Smooth muscle cell (in vitro differentiated cells): ENCODE measurements around the gene MEF2C. TPM values are rescaled to one million over a fixed set of nuclear protein-coding genes. Genes with fewer than 3 reads are reported as not detected.

Experiments used
- DNase-seq: peaks from one replicate; lab custom pipeline; 2025; ENCODE audit not compliant: unreplicated experiment; lab: John Stamatoyannopoulos, UW
- H2AFZ ChIP-seq: fragments of 200-600 bp; sonication (generic); 2 replicates; pipeline ENCODE4 v1.6.0; 2016; ENCODE audit warnings: antibody characterized with exemption, low read depth, mild to moderate bottlenecking
- H3F3A ChIP-seq: fragments of 200-600 bp; sonication (generic); 2 replicates; pipeline ENCODE4 v1.6.0; 2017; ENCODE audit warnings: antibody characterized with exemption, low read depth
- H3K27ac ChIP-seq: fragments of 200-600 bp; sonication (generic); 2 replicates; pipeline ENCODE4 v1.5.1; 2016; ENCODE audit warnings: low read depth, mild to moderate bottlenecking
- H3K27me3 ChIP-seq: fragments of 200-600 bp; sonication (generic); 2 replicates; pipeline ENCODE4 v1.6.1; 2016; ENCODE audit warnings: low read depth, mild to moderate bottlenecking
- H3K36me3 ChIP-seq: fragments of 200-600 bp; sonication (generic); 2 replicates; pipeline ENCODE4 v1.5.1; 2016; ENCODE audit warnings: low read depth
- H3K4me1 ChIP-seq: fragments of 200-600 bp; sonication (generic); 2 replicates; pipeline ENCODE4 v1.5.1; 2016; ENCODE audit warnings: low read depth
- H3K4me2 ChIP-seq: fragments of 200-600 bp; sonication (generic); 2 replicates; pipeline ENCODE4 v1.6.0; 2016; ENCODE audit warnings: mild to moderate bottlenecking
- H3K4me3 ChIP-seq: fragments of 200-600 bp; sonication (generic); 2 replicates; pipeline ENCODE4 v1.5.1; 2016; ENCODE audit warnings: mild to moderate bottlenecking
- H3K79me2 ChIP-seq: fragments of 200-600 bp; sonication (generic); 2 replicates; pipeline ENCODE4 v1.6.0; 2016; ENCODE audit warnings: low read depth, mild to moderate bottlenecking
- H3K9ac ChIP-seq: fragments of 200-600 bp; sonication (generic); 2 replicates; pipeline ENCODE4 v1.6.0; 2016; ENCODE audit warnings: low read depth
- H3K9me3 ChIP-seq: fragments of 200-600 bp; sonication (generic); replicated peaks from 2 replicates; pipeline ENCODE4 v1.5.1; 2016; ENCODE audit warnings: low read depth
- H4K20me1 ChIP-seq: fragments of 200-600 bp; sonication (generic); 2 replicates; pipeline ENCODE4 v1.6.0; 2016; ENCODE audit warnings: low read depth
- CTCF ChIP-seq: fragments of 200-600 bp; sonication (generic); IDR thresholded peaks from 2 replicates; pipeline ENCODE4 v1.5.1; 2017; ENCODE audit warnings: borderline replicate concordance, mild to moderate bottlenecking, antibody characterized with exemption; ENCODE audit not compliant: insufficient read depth, poor library complexity, severe bottlenecking
- WGBS: methylation state at CpG from one replicate; pipeline ENCODE4 v1.1.7; 2016; ENCODE audit warnings: low lambda C conversion rate; 5-methylcytosine and 5-hydroxymethylcytosine counted together
- polyA plus RNA-seq: library from polyadenylated mRNA; unstranded; fragments of >200 nt; fragmentation: Nextera tagmentation; extraction: Ambion mirVana; gene quantifications from 2 replicates; pipeline ENCODE4 v1.2.1, GENCODE V29; 2016
- total RNA-seq: library from RNA; depleted of rRNA; stranded (reverse); fragments of >200 nt; gene quantifications from 2 replicates; pipeline ENCODE4 v1.2.3, GENCODE V29; 2014

Gene MEF2C
- total and polyA plus RNA-seq, 2 experiments from 2014 or later = 11.4 to 14.0 TPM

- H3K4me3 ChIP-seq = no peak overlapping the region
- TF ChIP-seq CTCF = no peak
- 97% methylated on average over 1 of the region's 1 CpG for WGBS
- no peaks in the 10 kb centered on the region for H3K4me1 ChIP-seq
- H3K9ac ChIP-seq = no peak overlapping the region
- no peaks in the 10 kb centered on the region for H3F3A ChIP-seq
- no peaks in the 10 kb centered on the region for H4K20me1 ChIP-seq
- no peak overlapping the region for H2AFZ ChIP-seq
- no peaks in the 10 kb centered on the region for H3K79me2 ChIP-seq
- no peak overlapping the region for H3K27ac ChIP-seq
- H3K36me3 ChIP-seq = no peaks in the 10 kb centered on the region
- H3K4me2 ChIP-seq = no peak overlapping the region
- DNase-seq = no peak
- no peaks in the 10 kb centered on the region for H3K27me3 ChIP-seq
- H3K9me3 ChIP-seq = no peaks in the 10 kb centered on the region
These were observed 4.0 kb downstream of the MEF2C start for GRCh38 chr5:88878976-88879375.

- H3F3A ChIP-seq = no peaks in the 10 kb centered on the region
- no peak overlapping the region for H3K4me2 ChIP-seq
- H3K9ac ChIP-seq = no peak overlapping the region
- WGBS = 82% methylated on average over 2 of the region's 2 CpGs
- H3K79me2 ChIP-seq = no peaks in the 10 kb centered on the region
- TF ChIP-seq CTCF = no peak
- no peaks in the 10 kb centered on the region for H3K36me3 ChIP-seq
- H3K9me3 ChIP-seq = no peaks in the 10 kb centered on the region
- no peaks in the 10 kb centered on the region for H4K20me1 ChIP-seq
- H3K27ac ChIP-seq = no peak overlapping the region
- no peaks in the 10 kb centered on the region for H3K4me1 ChIP-seq
- H2AFZ ChIP-seq = no peak overlapping the region
- no peak overlapping the region for H3K4me3 ChIP-seq
- no peaks in the 10 kb centered on the region for H3K27me3 ChIP-seq
- no peak for DNase-seq
These were observed 5.2 kb downstream of the MEF2C start for GRCh38 chr5:88877826-88878225.

- no peak for TF ChIP-seq CTCF
- Histone ChIP-seq H3K27me3 (no peaks in the 10 kb centered on the region), H3F3A (no peaks in the 10 kb centered on the region), H3K9ac (no peak overlapping the region), H3K27ac (no peak overlapping the region), H3K4me1 (no peaks in the 10 kb centered on the region), H2AFZ (no peak overlapping the region), H3K79me2 (no peaks in the 10 kb centered on the region), H3K4me3 (no peak overlapping the region), H3K9me3 (no peaks in the 10 kb centered on the region), H3K36me3 (no peaks in the 10 kb centered on the region), H3K4me2 (no peak overlapping the region), H4K20me1 (no peaks in the 10 kb centered on the region)
- no peak for DNase-seq
- 78% methylated on average over 2 of the region's 2 CpGs for WGBS
These were observed 6.3 kb downstream of the MEF2C start for GRCh38 chr5:88876714-88877113.

GRCh38 chr5:88875341-88876234 lies 7.4 kb downstream of the MEF2C start:
- Histone ChIP-seq H3K27ac (no peak overlapping the region), H3K79me2 (no peaks in the 10 kb centered on the region), H3K36me3 (no peaks in the 10 kb centered on the region), H3K9ac (no peak overlapping the region), H3K9me3 (no peaks in the 10 kb centered on the region), H3K4me2 (no peak overlapping the region), H3F3A (no peaks in the 10 kb centered on the region), H2AFZ (peak overlapping the region; percentile 37), H4K20me1 (no peaks in the 10 kb centered on the region), H3K27me3 (no peaks in the 10 kb centered on the region), H3K4me3 (no peak overlapping the region), H3K4me1 (no peaks in the 10 kb centered on the region)
- DNase-seq = no peak
- 79% methylated on average over 5 of the region's 5 CpGs for WGBS
- no peak for TF ChIP-seq CTCF
